Activated naive CD4-positive, alpha-beta T cell treated with anti-CD3 and anti-CD28 coated beads, Interleukin-2, amount 50 U/mL, for 72 hours (primary cell): ENCODE data around the gene MRO. TPM values are rescaled to one million over a fixed set of nuclear protein-coding genes. Genes with fewer than 3 reads are reported as not detected.

Source experiments
- total RNA-seq, 2 donors: library from RNA; stranded (reverse); gene quantifications; one replicate each; pipeline ENCODE4 v1.2.3, GENCODE V29; 2022

The MRO gene
- total RNA-seq, 2 donors from 2014 or later = not detected

Other genes starting within 250 kb of the MRO start
- 100 to 1,000 TPM; 117 to 143 TPM for gene ME2, start 59.1 kb upstream of the MRO start, total RNA-seq
- gene ELAC1, start 148.0 kb upstream of the MRO start, total RNA-seq = 1 to 10 TPM; 1.0 to 5.1 TPM
- 10 to 100 TPM; 86.7 to 90.0 TPM for gene SMAD4, start 210.2 kb upstream of the MRO start, total RNA-seq